ENCODE results near the gene FBXO31.
"Not testable (repeated sequence)": the region's sequence is repeated elsewhere in the genome, so short reads cannot be mapped to it uniquely, and the experiment has no call there.

FBXO31 gene

GRCh38 chr16:87342504-87342903, 41.1 kb downstream of the FBXO31 start:
- no peaks in the 10 kb centered on the region for H3K9me3 ChIP-seq (ENCODE audit: low read length)
- no peak overlapping the region for H3K4me3 ChIP-seq (ENCODE audit: low read depth, low read length, poor library complexity, severe bottlenecking)
- TF ChIP-seq EZH2 (IDR thresholded peaks at IDR 0.05; ENCODE audit: borderline replicate concordance, low read length) (no peak), CTCF (IDR thresholded peaks at IDR 0.05; ENCODE audit: low read length) (no peak)
- H3K4me2 ChIP-seq (ENCODE audit: low read length) = no peak overlapping the region
- no peaks in the 10 kb centered on the region for H3K27me3 ChIP-seq (ENCODE audit: insufficient read depth, low read length)
- H3K4me1 ChIP-seq (ENCODE audit: insufficient read depth, low read length, severe bottlenecking) = peaks cover 3% of the 10 kb centered on the region
- H3K27ac ChIP-seq (ENCODE audit: low read depth, low read length, poor library complexity, severe bottlenecking) = no peak overlapping the region
- H3K79me2 ChIP-seq (ENCODE audit: insufficient read depth, low read length) = no peaks in the 10 kb centered on the region
- H3K9me2 ChIP-seq (ENCODE audit: low read depth, low read length) = no peaks in the 10 kb centered on the region
- H3F3A ChIP-seq (ENCODE audit: insufficient read depth, low read length) = no peaks in the 10 kb centered on the region
- H3K36me3 ChIP-seq (ENCODE audit: insufficient read depth, low read length) = peaks cover 60% of the 10 kb centered on the region
- no peak overlapping the region for H2AFZ ChIP-seq (ENCODE audit: low read length)
- H3K9ac ChIP-seq (ENCODE audit: low read length) = no peak overlapping the region
- H4K20me1 ChIP-seq (ENCODE audit: insufficient read depth, low read length) = no peaks in the 10 kb centered on the region

- Histone ChIP-seq H3K27ac (ENCODE audit: low read depth, low read length, poor library complexity, severe bottlenecking) (no peak overlapping the region), H3K9ac (ENCODE audit: low read length) (no peak overlapping the region), H3K4me3 (ENCODE audit: low read depth, low read length, poor library complexity, severe bottlenecking) (no peak overlapping the region), H4K20me1 (ENCODE audit: insufficient read depth, low read length) (no peaks in the 10 kb centered on the region), H3K4me2 (ENCODE audit: low read length) (no peak overlapping the region), H3K27me3 (ENCODE audit: insufficient read depth, low read length) (no peaks in the 10 kb centered on the region), H3K9me3 (ENCODE audit: low read length) (no peaks in the 10 kb centered on the region), H3K9me2 (ENCODE audit: low read depth, low read length) (no peaks in the 10 kb centered on the region), H3F3A (ENCODE audit: insufficient read depth, low read length) (no peaks in the 10 kb centered on the region), H3K4me1 (ENCODE audit: insufficient read depth, low read length, severe bottlenecking) (peaks cover 12% of the 10 kb centered on the region), H3K79me2 (ENCODE audit: insufficient read depth, low read length) (no peaks in the 10 kb centered on the region), H3K36me3 (ENCODE audit: insufficient read depth, low read length) (peaks cover 50% of the 10 kb centered on the region), H2AFZ (ENCODE audit: low read length) (no peak overlapping the region)
- no peak for TF ChIP-seq EZH2 (IDR thresholded peaks at IDR 0.05; ENCODE audit: borderline replicate concordance, low read length)
- TF ChIP-seq CTCF (IDR thresholded peaks at IDR 0.05; ENCODE audit: low read length) = no peak
These were observed 43.4 kb downstream of the FBXO31 start for GRCh38 chr16:87340198-87340597.

- not testable (repeated sequence) for H3K4me3 ChIP-seq (ENCODE audit: low read depth, low read length, poor library complexity, severe bottlenecking); H3K9ac ChIP-seq (ENCODE audit: low read length); H3K9me2 ChIP-seq (ENCODE audit: low read depth, low read length); H2AFZ ChIP-seq (ENCODE audit: low read length); H3K79me2 ChIP-seq (ENCODE audit: insufficient read depth, low read length); H3K27me3 ChIP-seq (ENCODE audit: insufficient read depth, low read length); H3K4me2 ChIP-seq (ENCODE audit: low read length); H3K9me3 ChIP-seq (ENCODE audit: low read length); H3F3A ChIP-seq (ENCODE audit: insufficient read depth, low read length); H3K27ac ChIP-seq (ENCODE audit: low read depth, low read length, poor library complexity, severe bottlenecking); H4K20me1 ChIP-seq (ENCODE audit: insufficient read depth, low read length)
- peaks cover 55% of the 10 kb centered on the region for H3K36me3 ChIP-seq (ENCODE audit: insufficient read depth, low read length)
- peaks cover 12% of the 10 kb centered on the region for H3K4me1 ChIP-seq (ENCODE audit: insufficient read depth, low read length, severe bottlenecking)
These were observed 43.9 kb downstream of the FBXO31 start for GRCh38 chr16:87339724-87340105.

GRCh38 chr16:87339086-87339723, 44.4 kb downstream of the FBXO31 start:
- Histone ChIP-seq H4K20me1 (ENCODE audit: insufficient read depth, low read length) (no peaks in the 10 kb centered on the region), H3K27me3 (ENCODE audit: insufficient read depth, low read length) (no peaks in the 10 kb centered on the region)

More at GRCh38 chr16:87339086-87339723, 44.4 kb downstream of the FBXO31 start:
- peaks cover 12% of the 10 kb centered on the region for H3K4me1 ChIP-seq (ENCODE audit: insufficient read depth, low read length, severe bottlenecking)
- no peak overlapping the region for H3K4me2 ChIP-seq (ENCODE audit: low read length)
- no peaks in the 10 kb centered on the region for H3K9me2 ChIP-seq (ENCODE audit: low read depth, low read length)
- no peaks in the 10 kb centered on the region for H3F3A ChIP-seq (ENCODE audit: insufficient read depth, low read length)
- no peak overlapping the region for H3K27ac ChIP-seq (ENCODE audit: low read depth, low read length, poor library complexity, severe bottlenecking)
- H2AFZ ChIP-seq (ENCODE audit: low read length) = no peak overlapping the region
- peaks cover 60% of the 10 kb centered on the region for H3K36me3 ChIP-seq (ENCODE audit: insufficient read depth, low read length)
- H3K9me3 ChIP-seq (ENCODE audit: low read length) = no peaks in the 10 kb centered on the region
- TF ChIP-seq CTCF (IDR thresholded peaks at IDR 0.05; ENCODE audit: low read length) (no peak), EZH2 (IDR thresholded peaks at IDR 0.05; ENCODE audit: borderline replicate concordance, low read length) (no peak)
- H3K9ac ChIP-seq (ENCODE audit: low read length) = no peak overlapping the region
- H3K4me3 ChIP-seq (ENCODE audit: low read depth, low read length, poor library complexity, severe bottlenecking) = no peak overlapping the region
- H3K79me2 ChIP-seq (ENCODE audit: insufficient read depth, low read length) = no peaks in the 10 kb centered on the region
